Suprapubic skin (tissue), 4 donors: Measurements from ENCODE around the gene UNC45A. TPM values are rescaled to one million over a fixed set of nuclear protein-coding genes. Genes with fewer than 3 reads are reported as not detected.

Experiments used
- DNase-seq, 2 donors: peaks; one replicate each; pipeline ENCODE4 v3.0.0-alpha.2; 2019; ENCODE audit warnings: low spot score in 2 of 2
- H3K27ac ChIP-seq: fragments of 200-600 bp; sonication (generic); one replicate; pipeline ENCODE4 v1.5.1; 2019
- H3K27me3 ChIP-seq: fragments of 200-600 bp; sonication (generic); one replicate; pipeline ENCODE4 v1.5.1; 2019
- H3K36me3 ChIP-seq: fragments of 200-600 bp; sonication (generic); one replicate; pipeline ENCODE4 v1.5.1; 2019
- H3K4me1 ChIP-seq: fragments of 200-600 bp; sonication (generic); one replicate; pipeline ENCODE4 v1.5.1; 2019
- H3K4me3 ChIP-seq: fragments of 200-600 bp; sonication (generic); one replicate; pipeline ENCODE4 v1.5.1; 2019; ENCODE audit warnings: mild to moderate bottlenecking
- H3K9me3 ChIP-seq: fragments of 200-600 bp; sonication (generic); one replicate; pipeline ENCODE4 v1.5.1; 2019
- EP300 ChIP-seq: sonication (generic); formaldehyde crosslinking; IDR thresholded peaks from one replicate; pipeline ENCODE4 v1.6.1; 2017; ENCODE audit warnings: antibody characterized with exemption
- POLR2A ChIP-seq, 2 donors: fragments of 450-650 bp; IDR thresholded peaks; one replicate each; pipeline ENCODE4 v1.6.1; 2017; ENCODE audit warnings: antibody characterized with exemption in 2 of 2, mild to moderate bottlenecking in 2 of 2, moderate library complexity in 2 of 2
- POLR2AphosphoS5 ChIP-seq, 3 donors: sonication (generic); formaldehyde crosslinking; IDR thresholded peaks; one replicate each; pipeline ENCODE4 v1.6.1; 2017; ENCODE audit warnings: antibody characterized with exemption in 3 of 3
- WGBS: methylation state at CpG from one replicate; pipeline ENCODE4 v1.1.5; 2018; 5-methylcytosine and 5-hydroxymethylcytosine counted together
- total RNA-seq, 4 donors: library from RNA; depleted of rRNA; stranded (reverse); fragments of >200 nt; gene quantifications; one replicate each; pipeline ENCODE4 v1.1.0, GENCODE V29; 2016
- TF ChIP-seq, protein P1 (sequence below), 2 donors: fragments of 200-600 bp in 1 of 2; fragments of 450-650 bp in 1 of 2; sonication (generic) in 1 of 2; IDR thresholded peaks; one replicate each; pipeline ENCODE4 v1.5.1; 2016 to 2019; ENCODE audit warnings: antibody characterized with exemption in 2 of 2, mild to moderate bottlenecking in 1 of 2, moderate library complexity in 1 of 2

UNC45A gene
- total RNA-seq, 4 donors from 2014 or later: 52.4 to 94.5 (median 67.8) TPM

DNA sequence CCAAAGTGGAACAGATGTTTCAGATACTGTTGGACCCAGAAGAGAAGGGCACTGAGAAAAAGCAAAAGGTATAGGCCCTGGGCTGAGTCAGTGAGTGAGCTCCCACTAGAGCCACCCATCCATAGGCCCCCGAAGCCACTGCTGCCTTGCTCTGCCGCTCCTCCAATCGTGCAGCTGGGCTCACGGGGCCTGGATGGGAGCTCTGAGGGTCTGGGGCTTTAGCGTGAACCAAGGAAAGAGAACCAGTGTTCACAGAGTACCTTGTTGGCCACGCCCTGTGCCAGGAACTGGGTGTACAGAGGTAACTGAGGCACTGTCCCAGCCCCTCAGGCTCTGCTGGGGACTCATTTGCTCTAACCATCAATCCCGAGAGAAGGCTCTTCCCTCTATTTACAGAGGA, 4.7 kb downstream of the UNC45A start:
- no peak for DNase-seq
- 82% methylated on average over 7 of the region's 7 CpGs for WGBS
- TF ChIP-seq POLR2AphosphoS5 (IDR thresholded peaks at IDR 0.05): no peak
- TF ChIP-seq, protein P1, sequence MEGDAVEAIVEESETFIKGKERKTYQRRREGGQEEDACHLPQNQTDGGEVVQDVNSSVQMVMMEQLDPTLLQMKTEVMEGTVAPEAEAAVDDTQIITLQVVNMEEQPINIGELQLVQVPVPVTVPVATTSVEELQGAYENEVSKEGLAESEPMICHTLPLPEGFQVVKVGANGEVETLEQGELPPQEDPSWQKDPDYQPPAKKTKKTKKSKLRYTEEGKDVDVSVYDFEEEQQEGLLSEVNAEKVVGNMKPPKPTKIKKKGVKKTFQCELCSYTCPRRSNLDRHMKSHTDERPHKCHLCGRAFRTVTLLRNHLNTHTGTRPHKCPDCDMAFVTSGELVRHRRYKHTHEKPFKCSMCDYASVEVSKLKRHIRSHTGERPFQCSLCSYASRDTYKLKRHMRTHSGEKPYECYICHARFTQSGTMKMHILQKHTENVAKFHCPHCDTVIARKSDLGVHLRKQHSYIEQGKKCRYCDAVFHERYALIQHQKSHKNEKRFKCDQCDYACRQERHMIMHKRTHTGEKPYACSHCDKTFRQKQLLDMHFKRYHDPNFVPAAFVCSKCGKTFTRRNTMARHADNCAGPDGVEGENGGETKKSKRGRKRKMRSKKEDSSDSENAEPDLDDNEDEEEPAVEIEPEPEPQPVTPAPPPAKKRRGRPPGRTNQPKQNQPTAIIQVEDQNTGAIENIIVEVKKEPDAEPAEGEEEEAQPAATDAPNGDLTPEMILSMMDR (IDR thresholded peaks at IDR 0.05): no peak
- no peak for TF ChIP-seq POLR2A (IDR thresholded peaks at IDR 0.05)
- no peak for TF ChIP-seq EP300
- Histone ChIP-seq H3K27ac (no peak overlapping the region), H3K9me3 (no peaks in the 10 kb centered on the region), H3K36me3 (peaks cover 66% of the 10 kb centered on the region), H3K4me1 (peaks cover 22% of the 10 kb centered on the region), H3K4me3 (no peak overlapping the region), H3K27me3 (no peaks in the 10 kb centered on the region)

DNA sequence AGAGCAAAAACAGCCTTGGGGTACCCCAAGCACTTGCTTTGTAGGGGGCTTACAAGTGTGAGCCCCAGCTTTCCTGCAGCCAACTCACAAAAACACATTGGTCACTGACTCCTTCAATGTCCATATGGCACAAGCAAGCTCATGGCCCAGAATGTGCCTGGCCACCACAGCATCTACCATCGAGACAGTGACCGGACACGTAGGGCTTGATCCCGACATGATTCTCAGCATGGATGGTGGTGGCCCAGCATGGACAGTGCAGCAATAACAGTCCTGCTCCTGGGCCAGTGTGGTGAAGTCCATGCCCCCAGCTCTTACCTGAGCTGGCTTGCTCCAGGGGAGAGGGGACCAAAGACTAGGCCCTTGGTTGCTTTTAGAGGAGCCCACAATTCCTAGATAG, 6.0 kb downstream of the UNC45A start:
- H3K4me3 ChIP-seq: no peak overlapping the region
- H3K4me1 ChIP-seq: peaks cover 12% of the 10 kb centered on the region
- no peaks in the 10 kb centered on the region for H3K9me3 ChIP-seq
- 96% methylated on average over 4 of the region's 4 CpGs for WGBS
- no peaks in the 10 kb centered on the region for H3K27me3 ChIP-seq
- no peak for TF ChIP-seq POLR2AphosphoS5 (IDR thresholded peaks at IDR 0.05)
- no peak for TF ChIP-seq EP300
- TF ChIP-seq POLR2A (IDR thresholded peaks at IDR 0.05): no peak
- TF ChIP-seq, protein P1 (IDR thresholded peaks at IDR 0.05): no peak
- DNase-seq: no peak
- H3K27ac ChIP-seq: no peak overlapping the region
- peaks cover 79% of the 10 kb centered on the region for H3K36me3 ChIP-seq

DNA sequence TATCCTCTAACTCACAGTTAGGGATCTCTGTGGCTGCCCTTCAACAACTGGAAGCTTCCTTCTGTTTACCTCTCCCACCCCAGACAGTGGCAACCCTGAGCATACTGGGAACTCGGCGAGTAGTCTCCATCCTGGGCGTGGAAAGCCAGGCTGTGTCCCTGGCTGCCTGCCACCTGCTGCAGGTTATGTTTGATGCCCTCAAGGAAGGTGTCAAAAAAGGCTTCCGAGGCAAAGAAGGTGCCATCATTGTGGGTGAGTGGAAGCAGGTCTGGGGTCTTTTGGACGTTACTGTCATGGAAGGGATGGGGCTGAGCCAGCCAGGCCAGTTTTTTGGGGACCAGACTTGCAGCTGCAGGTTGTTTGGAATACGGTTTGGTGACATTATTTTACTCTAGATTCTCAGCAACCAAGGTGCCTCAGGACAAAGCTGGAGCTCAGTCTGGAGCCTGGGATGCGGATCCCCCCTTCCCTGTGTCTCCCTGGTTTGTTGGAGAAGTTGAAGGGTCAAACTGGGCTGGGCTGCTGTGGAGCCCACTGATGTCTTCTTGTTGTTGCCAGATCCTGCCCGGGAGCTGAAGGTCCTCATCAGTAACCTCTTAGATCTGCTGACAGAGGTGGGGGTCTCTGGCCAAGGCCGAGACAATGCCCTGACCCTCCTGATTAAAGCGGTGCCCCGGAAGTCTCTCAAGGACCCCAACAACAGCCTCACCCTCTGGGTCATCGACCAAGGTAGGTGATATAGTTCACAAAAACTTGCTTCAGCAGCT, 7.5 kb downstream of the UNC45A start:
- peak in 1 of 2 donors; percentile 45 for DNase-seq
- Histone ChIP-seq H3K4me1 (no peaks in the 10 kb centered on the region), H3K27me3 (no peaks in the 10 kb centered on the region), H3K36me3 (peaks cover 89% of the 10 kb centered on the region), H3K27ac (no peak overlapping the region), H3K4me3 (no peak overlapping the region), H3K9me3 (no peaks in the 10 kb centered on the region)
- TF ChIP-seq POLR2AphosphoS5 (IDR thresholded peaks at IDR 0.05): no peak
- no peak for TF ChIP-seq POLR2A (IDR thresholded peaks at IDR 0.05)
- no peak for TF ChIP-seq EP300
- TF ChIP-seq, protein P1 (IDR thresholded peaks at IDR 0.05): no peak
- WGBS: 82% methylated on average over 9 of the region's 12 CpGs

DNA sequence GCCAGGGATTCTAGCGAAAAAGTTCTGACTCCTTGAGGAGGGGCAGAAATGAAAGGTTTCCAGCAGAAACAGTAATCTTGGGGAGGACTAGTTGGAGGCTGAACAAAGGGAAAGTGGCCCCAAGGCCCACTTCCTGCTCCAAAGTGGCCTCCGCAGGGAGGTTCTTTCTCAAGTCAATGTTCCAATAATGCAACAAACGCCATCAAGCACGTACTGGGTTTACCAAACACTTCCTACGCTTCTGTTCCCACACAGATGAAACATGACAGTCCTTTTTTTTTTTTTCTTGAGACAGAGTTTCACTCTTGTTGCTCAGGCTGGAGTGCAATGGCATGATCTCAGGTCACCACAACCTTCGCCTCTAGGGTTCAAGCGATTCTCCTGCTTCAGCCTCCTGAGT, 10.0 kb downstream of the UNC45A start:
- H3K9me3 ChIP-seq: no peaks in the 10 kb centered on the region
- peaks cover 98% of the 10 kb centered on the region for H3K36me3 ChIP-seq
- H3K27me3 ChIP-seq: no peaks in the 10 kb centered on the region
- no peaks in the 10 kb centered on the region for H3K4me1 ChIP-seq
- no peak for TF ChIP-seq POLR2AphosphoS5 (IDR thresholded peaks at IDR 0.05)
- no peak for TF ChIP-seq POLR2A (IDR thresholded peaks at IDR 0.05)
- TF ChIP-seq EP300: no peak
- TF ChIP-seq, protein P1 (IDR thresholded peaks at IDR 0.05): no peak
- H3K4me3 ChIP-seq: no peak overlapping the region
- H3K27ac ChIP-seq: no peak overlapping the region
- 97% methylated on average over 7 of the region's 7 CpGs for WGBS
- no peak for DNase-seq

DNA sequence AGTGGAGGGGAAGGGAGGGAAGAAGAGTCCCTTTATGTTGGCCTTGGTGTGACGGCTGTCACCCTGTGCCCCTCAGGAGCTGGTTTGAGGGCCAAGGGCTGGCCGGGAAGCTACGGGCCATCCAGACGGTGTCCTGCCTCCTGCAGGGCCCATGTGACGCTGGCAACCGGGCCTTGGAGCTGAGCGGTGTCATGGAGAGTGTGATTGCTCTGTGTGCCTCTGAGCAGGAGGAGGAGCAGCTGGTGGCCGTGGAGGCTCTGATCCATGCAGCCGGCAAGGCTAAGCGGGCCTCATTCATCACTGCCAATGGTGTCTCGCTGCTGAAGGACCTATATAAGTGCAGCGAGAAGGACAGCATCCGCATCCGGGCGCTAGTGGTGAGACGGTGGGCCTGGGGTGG, 11.5 kb downstream of the UNC45A start:
- 93% methylated on average over 16 of the region's 16 CpGs for WGBS
- TF ChIP-seq, protein P1 (IDR thresholded peaks at IDR 0.05): no peak
- no peak for TF ChIP-seq POLR2AphosphoS5 (IDR thresholded peaks at IDR 0.05)
- no peak for TF ChIP-seq POLR2A (IDR thresholded peaks at IDR 0.05)
- no peak overlapping the region for H3K4me3 ChIP-seq
- peaks cover 98% of the 10 kb centered on the region for H3K36me3 ChIP-seq
- H3K27me3 ChIP-seq: no peaks in the 10 kb centered on the region
- H3K4me1 ChIP-seq: no peaks in the 10 kb centered on the region
- H3K9me3 ChIP-seq: no peaks in the 10 kb centered on the region
- H3K27ac ChIP-seq: no peak overlapping the region
- DNase-seq: peak in 1 of 2 donors; percentile 42
